GM12878 (cell line): ENCODE results near the gene PLB1. TPM values are rescaled to one million over a fixed set of nuclear protein-coding genes. Genes with fewer than 3 reads are reported as not detected.

Experiments
- ATAC-seq: fragments of 200-7000 bp; cut with Tn5 transposase; 3 replicates; pipeline ENCODE4 v1.9.1; 2020; ENCODE audit warnings: mild to moderate bottlenecking, moderate library complexity
- BruUV-seq: library from RNA; stranded (reverse); fragments of 400-500 nt; replicated peaks from 2 replicates; lab custom pipeline; 2021; lab: Mats Ljungman, UMichigan
- CTCF ChIA-PET: fragments of 300-600 bp; sonication (Branson Sonifier 250); formaldehyde crosslinking; extraction: SDS; loops from one replicate; lab custom pipeline; 2021; ENCODE audit warnings: inconsistent platforms; lab: Yijun Ruan, JAX
- POLR2A ChIA-PET: fragments of 350-600 bp; formaldehyde crosslinking; extraction: SDS; loops from one replicate; lab custom pipeline; 2021; ENCODE audit warnings: inconsistent platforms; lab: Charles Lee
- RAD21 ChIA-PET: fragments of 300-600 bp; sonication (Branson Sonifier 250); formaldehyde crosslinking; loops from one replicate; lab custom pipeline; 2023; ENCODE audit warnings: antibody characterized with exemption; ENCODE audit not compliant: unreplicated experiment; lab: Charles Lee
- SMC1A ChIA-PET: fragments of 300-600 bp; sonication (Branson Sonifier 250); formaldehyde crosslinking; loops from one replicate; lab custom pipeline; 2023; ENCODE audit not compliant: unreplicated experiment, uncharacterized antibody; lab: Charles Lee
- DNase-seq: peaks from one replicate; pipeline ENCODE4 v3.0.0-alpha.2; 2011; ENCODE audit warnings: low read depth, low spot score
- FAIRE-seq: peaks from 3 replicates; lab custom pipeline; 2011; peaks lifted over from hg19 to GRCh38; lab: Jason Lieb, UNC
- H2AFZ ChIP-seq: 2 replicates; pipeline ENCODE4 v1.6.0; 2011; ENCODE audit warnings: low read depth, low read length, control low read depth; ENCODE audit not compliant: control insufficient read depth
- H3K27ac ChIP-seq: 2 replicates; pipeline ENCODE4 v1.5.1; 2011; ENCODE audit warnings: control low read depth; ENCODE audit not compliant: control insufficient read depth, insufficient read depth
- H3K27me3 ChIP-seq, 2 experiments: replicated peaks in 1 of 2; 2 replicates each; pipeline versions ENCODE4 v1.6.0 to v1.6.1; 2011; ENCODE audit warnings: low read length in 1 of 2; ENCODE audit not compliant: control insufficient read depth in 2 of 2, insufficient read depth in 2 of 2
- H3K36me3 ChIP-seq, 2 experiments: 2 replicates each; pipeline ENCODE4 v1.5.1; 2011; ENCODE audit warnings: low read length in 1 of 2; ENCODE audit not compliant: control insufficient read depth in 2 of 2, insufficient read depth in 2 of 2
- H3K4me1 ChIP-seq: 2 replicates; pipeline ENCODE4 v1.6.1; 2011; ENCODE audit warnings: mild to moderate bottlenecking, low read length, moderate library complexity, mixed read lengths; ENCODE audit not compliant: control insufficient read depth, insufficient read depth
- H3K4me2 ChIP-seq: 2 replicates; pipeline ENCODE4 v1.6.0; 2011; ENCODE audit warnings: control low read depth; ENCODE audit not compliant: control insufficient read depth, insufficient read depth
- H3K4me3 ChIP-seq: fragments of 200-600 bp; sonication (generic); 2 replicates; pipeline ENCODE4 v1.5.1; 2016
- H3K79me2 ChIP-seq: 2 replicates; pipeline ENCODE4 v1.6.0; 2011; ENCODE audit warnings: low read length; ENCODE audit not compliant: control insufficient read depth, insufficient read depth
- H3K9ac ChIP-seq: 2 replicates; pipeline ENCODE4 v1.8.0; 2011; ENCODE audit warnings: low read length, control low read depth, mixed read lengths; ENCODE audit not compliant: control insufficient read depth, insufficient read depth
- H3K9me3 ChIP-seq: replicated peaks from 3 replicates; pipeline ENCODE4 v1.5.1; 2011; ENCODE audit warnings: mild to moderate bottlenecking, low read length; ENCODE audit not compliant: control insufficient read depth, insufficient read depth
- H4K20me1 ChIP-seq: 2 replicates; pipeline ENCODE4 v1.6.0; 2011; ENCODE audit not compliant: control insufficient read depth, insufficient read depth
- CBFB ChIP-seq: IDR thresholded peaks from 2 replicates; pipeline ENCODE4 v1.6.1; 2016; ENCODE audit warnings: antibody characterized with exemption, low read depth
- ESRRA ChIP-seq: IDR thresholded peaks from 2 replicates; pipeline ENCODE4 v1.6.1; 2012; ENCODE audit warnings: mild to moderate bottlenecking, low read length, improper control_type of control experiment
- HDGF ChIP-seq: fragments of 450-650 bp; IDR thresholded peaks from 2 replicates; pipeline ENCODE4 v1.6.1; 2016; ENCODE audit warnings: antibody characterized with exemption
- JUND ChIP-seq: IDR thresholded peaks from 2 replicates; pipeline ENCODE4 v1.6.1; 2012; ENCODE audit warnings: low read depth, mild to moderate bottlenecking, low read length, improper control_type of control experiment, moderate library complexity
- KDM1A ChIP-seq: fragments of 200-600 bp; sonication (generic); IDR thresholded peaks from 2 replicates; pipeline ENCODE4 v1.6.1; 2016; ENCODE audit warnings: borderline replicate concordance
- MEF2B ChIP-seq: fragments of 450-650 bp; IDR thresholded peaks from 2 replicates; pipeline ENCODE4 v1.6.1; 2018; ENCODE audit warnings: mild to moderate bottlenecking, moderate library complexity; ENCODE audit not compliant: partially characterized antibody, poor library complexity, severe bottlenecking
- NFIC ChIP-seq: IDR thresholded peaks from 2 replicates; pipeline ENCODE4 v1.6.1; 2012; ENCODE audit warnings: low read depth, mild to moderate bottlenecking, inconsistent platforms, low read length, moderate library complexity
- PML ChIP-seq: IDR thresholded peaks from 2 replicates; pipeline ENCODE4 v1.6.1; 2012; ENCODE audit warnings: low read length, inconsistent platforms
- POU2F2 ChIP-seq: IDR thresholded peaks from 3 replicates; pipeline ENCODE4 v1.6.1; 2011; ENCODE audit warnings: low read depth, mild to moderate bottlenecking, low read length, borderline replicate concordance
- SREBF2 ChIP-seq: IDR thresholded peaks from 2 replicates; pipeline ENCODE4 v1.6.1; 2012; ENCODE audit warnings: mild to moderate bottlenecking, low read length
- TARDBP ChIP-seq: IDR thresholded peaks from 2 replicates; pipeline ENCODE4 v1.6.1; 2016; ENCODE audit warnings: borderline replicate concordance
- TCF3 ChIP-seq: IDR thresholded peaks from 2 replicates; pipeline ENCODE4 v1.6.1; 2012; ENCODE audit warnings: low read depth, mild to moderate bottlenecking, low read length, borderline replicate concordance; ENCODE audit not compliant: insufficient read depth
- in situ Hi-C: fragments of 300-500 bp; cut with MboI; formaldehyde crosslinking; loops from 9 replicates; pipeline ENCODE4 v1.14.3; 2018; ENCODE audit warnings: mixed read lengths
- intact Hi-C: fragments of 100-400 bp; cut with micrococcal nuclease; formaldehyde crosslinking; loops from one replicate; pipeline ENCODE4 v1.14.2; 2022; ENCODE audit not compliant: unreplicated experiment
- polyA plus RNA-seq, 11 experiments: library from polyadenylated mRNA; depleted of rRNA in 4 of 11; unstranded in 6 of 11; stranded (reverse) in 5 of 11; fragments of >200 nt; fragmentation: Nextera tagmentation in 4 of 11; fragmentation: Illumina TruSeq in 1 of 11; extraction: Ambion mirVana in 4 of 11; extraction: Trizol in 1 of 11; gene quantifications; 1 replicate in 1 of 11; 2 replicates in 10 of 11; pipeline versions ENCODE4 v1.2.1 to v1.2.3, GENCODE V29; 2011 to 2016; ENCODE audit warnings: inconsistent platforms in 2 of 11, missing spikeins in 2 of 11, low read depth in 1 of 11
- total RNA-seq, 4 experiments: library from RNA; depleted of rRNA in 3 of 4; stranded (reverse); fragments of >200 nt in 3 of 4; fragmentation: Illumina TruSeq in 1 of 4; extraction: Trizol in 1 of 4; gene quantifications; 2 replicates each; pipeline versions ENCODE4 v1.2.1 to v1.2.3, GENCODE V29; 2013 to 2021
- TF ChIP-seq, protein P1 (sequence below): fragments of 450-650 bp; IDR thresholded peaks from 2 replicates; pipeline ENCODE4 v1.6.1; 2016; ENCODE audit warnings: mild to moderate bottlenecking, moderate library complexity, borderline replicate concordance
- TF ChIP-seq, protein P2 (sequence below): fragments of 450-650 bp; IDR thresholded peaks from 2 replicates; pipeline ENCODE4 v1.6.1; 2016; ENCODE audit warnings: mild to moderate bottlenecking
- TF ChIP-seq, protein P3 (sequence below): fragments of 450-650 bp; IDR thresholded peaks from 2 replicates; pipeline ENCODE4 v1.6.1; 2017; ENCODE audit warnings: mild to moderate bottlenecking, moderate library complexity

The PLB1 gene
- total and polyA plus RNA-seq, 10 of the 15 experiments (the other 5 are each of a cell fraction or from before 2014, with no cell fraction given): 0.03 to 0.49 (median 0.28) TPM

DNA sequence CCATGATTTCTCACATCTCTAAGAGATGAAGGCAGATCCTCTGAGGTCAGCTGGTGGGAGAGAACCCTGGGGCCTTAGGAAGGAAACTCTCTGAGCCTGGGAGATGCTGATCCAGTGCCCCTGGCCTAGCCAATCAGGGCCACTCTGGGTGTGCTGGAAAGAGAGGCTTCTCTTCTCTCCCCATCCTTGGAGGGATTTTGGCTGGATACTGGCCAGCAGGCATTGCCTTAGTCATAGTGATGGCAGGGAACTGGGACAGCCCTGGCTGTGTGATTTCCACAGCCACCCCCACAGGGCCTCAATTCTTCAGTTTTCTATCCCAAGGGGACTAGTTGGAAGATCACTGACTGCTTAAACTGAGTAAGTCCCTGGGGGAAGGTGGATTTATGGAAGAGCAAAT lies 26.6 kb upstream of the PLB1 start:
- Histone ChIP-seq H3K9me3 (no peaks in the 10 kb centered on the region), H3K79me2 (no peaks in the 10 kb centered on the region), H3K4me2 (no peak overlapping the region), H2AFZ (no peak overlapping the region), H3K4me3 (no peak overlapping the region), H4K20me1 (no peaks in the 10 kb centered on the region), H3K27ac (no peak overlapping the region), H3K9ac (no peak overlapping the region), H3K4me1 (no peaks in the 10 kb centered on the region), H3K36me3 (no peaks in the 10 kb centered on the region), H3K27me3 (no peaks in the 10 kb centered on the region; a peak in 1 of 4 replicates)
- intact Hi-C loops (no loop called here), in situ Hi-C loops (no loop called here)
- POLR2A ChIA-PET: no interaction called here
- SMC1A ChIA-PET: no interaction called here
- no peak for ATAC-seq
- CTCF ChIA-PET: no interaction called here
- DNase-seq: no peak
- no TSS peak for BruUV-seq
- FAIRE-seq: no peak
- RAD21 ChIA-PET: no interaction called here
- TF ChIP-seq PML (no peak), TCF3 (no peak), NFIC (no peak), ESRRA (no peak), SREBF2 (no peak), HDGF (no peak), JUND (no peak), MEF2B (no peak), TARDBP (no peak), KDM1A (no peak), CBFB (no peak), POU2F2 (no peak)
- TF ChIP-seq, protein P1, sequence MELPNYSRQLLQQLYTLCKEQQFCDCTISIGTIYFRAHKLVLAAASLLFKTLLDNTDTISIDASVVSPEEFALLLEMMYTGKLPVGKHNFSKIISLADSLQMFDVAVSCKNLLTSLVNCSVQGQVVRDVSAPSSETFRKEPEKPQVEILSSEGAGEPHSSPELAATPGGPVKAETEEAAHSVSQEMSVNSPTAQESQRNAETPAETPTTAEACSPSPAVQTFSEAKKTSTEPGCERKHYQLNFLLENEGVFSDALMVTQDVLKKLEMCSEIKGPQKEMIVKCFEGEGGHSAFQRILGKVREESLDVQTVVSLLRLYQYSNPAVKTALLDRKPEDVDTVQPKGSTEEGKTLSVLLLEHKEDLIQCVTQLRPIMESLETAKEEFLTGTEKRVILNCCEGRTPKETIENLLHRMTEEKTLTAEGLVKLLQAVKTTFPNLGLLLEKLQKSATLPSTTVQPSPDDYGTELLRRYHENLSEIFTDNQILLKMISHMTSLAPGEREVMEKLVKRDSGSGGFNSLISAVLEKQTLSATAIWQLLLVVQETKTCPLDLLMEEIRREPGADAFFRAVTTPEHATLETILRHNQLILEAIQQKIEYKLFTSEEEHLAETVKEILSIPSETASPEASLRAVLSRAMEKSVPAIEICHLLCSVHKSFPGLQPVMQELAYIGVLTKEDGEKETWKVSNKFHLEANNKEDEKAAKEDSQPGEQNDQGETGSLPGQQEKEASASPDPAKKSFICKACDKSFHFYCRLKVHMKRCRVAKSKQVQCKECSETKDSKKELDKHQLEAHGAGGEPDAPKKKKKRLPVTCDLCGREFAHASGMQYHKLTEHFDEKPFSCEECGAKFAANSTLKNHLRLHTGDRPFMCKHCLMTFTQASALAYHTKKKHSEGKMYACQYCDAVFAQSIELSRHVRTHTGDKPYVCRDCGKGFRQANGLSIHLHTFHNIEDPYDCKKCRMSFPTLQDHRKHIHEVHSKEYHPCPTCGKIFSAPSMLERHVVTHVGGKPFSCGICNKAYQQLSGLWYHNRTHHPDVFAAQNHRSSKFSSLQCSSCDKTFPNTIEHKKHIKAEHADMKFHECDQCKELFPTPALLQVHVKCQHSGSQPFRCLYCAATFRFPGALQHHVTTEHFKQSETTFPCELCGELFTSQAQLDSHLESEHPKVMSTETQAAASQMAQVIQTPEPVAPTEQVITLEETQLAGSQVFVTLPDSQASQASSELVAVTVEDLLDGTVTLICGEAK: no peak
- TF ChIP-seq, protein P2, sequence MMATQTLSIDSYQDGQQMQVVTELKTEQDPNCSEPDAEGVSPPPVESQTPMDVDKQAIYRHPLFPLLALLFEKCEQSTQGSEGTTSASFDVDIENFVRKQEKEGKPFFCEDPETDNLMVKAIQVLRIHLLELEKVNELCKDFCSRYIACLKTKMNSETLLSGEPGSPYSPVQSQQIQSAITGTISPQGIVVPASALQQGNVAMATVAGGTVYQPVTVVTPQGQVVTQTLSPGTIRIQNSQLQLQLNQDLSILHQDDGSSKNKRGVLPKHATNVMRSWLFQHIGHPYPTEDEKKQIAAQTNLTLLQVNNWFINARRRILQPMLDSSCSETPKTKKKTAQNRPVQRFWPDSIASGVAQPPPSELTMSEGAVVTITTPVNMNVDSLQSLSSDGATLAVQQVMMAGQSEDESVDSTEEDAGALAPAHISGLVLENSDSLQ: no peak
- TF ChIP-seq, protein P3, sequence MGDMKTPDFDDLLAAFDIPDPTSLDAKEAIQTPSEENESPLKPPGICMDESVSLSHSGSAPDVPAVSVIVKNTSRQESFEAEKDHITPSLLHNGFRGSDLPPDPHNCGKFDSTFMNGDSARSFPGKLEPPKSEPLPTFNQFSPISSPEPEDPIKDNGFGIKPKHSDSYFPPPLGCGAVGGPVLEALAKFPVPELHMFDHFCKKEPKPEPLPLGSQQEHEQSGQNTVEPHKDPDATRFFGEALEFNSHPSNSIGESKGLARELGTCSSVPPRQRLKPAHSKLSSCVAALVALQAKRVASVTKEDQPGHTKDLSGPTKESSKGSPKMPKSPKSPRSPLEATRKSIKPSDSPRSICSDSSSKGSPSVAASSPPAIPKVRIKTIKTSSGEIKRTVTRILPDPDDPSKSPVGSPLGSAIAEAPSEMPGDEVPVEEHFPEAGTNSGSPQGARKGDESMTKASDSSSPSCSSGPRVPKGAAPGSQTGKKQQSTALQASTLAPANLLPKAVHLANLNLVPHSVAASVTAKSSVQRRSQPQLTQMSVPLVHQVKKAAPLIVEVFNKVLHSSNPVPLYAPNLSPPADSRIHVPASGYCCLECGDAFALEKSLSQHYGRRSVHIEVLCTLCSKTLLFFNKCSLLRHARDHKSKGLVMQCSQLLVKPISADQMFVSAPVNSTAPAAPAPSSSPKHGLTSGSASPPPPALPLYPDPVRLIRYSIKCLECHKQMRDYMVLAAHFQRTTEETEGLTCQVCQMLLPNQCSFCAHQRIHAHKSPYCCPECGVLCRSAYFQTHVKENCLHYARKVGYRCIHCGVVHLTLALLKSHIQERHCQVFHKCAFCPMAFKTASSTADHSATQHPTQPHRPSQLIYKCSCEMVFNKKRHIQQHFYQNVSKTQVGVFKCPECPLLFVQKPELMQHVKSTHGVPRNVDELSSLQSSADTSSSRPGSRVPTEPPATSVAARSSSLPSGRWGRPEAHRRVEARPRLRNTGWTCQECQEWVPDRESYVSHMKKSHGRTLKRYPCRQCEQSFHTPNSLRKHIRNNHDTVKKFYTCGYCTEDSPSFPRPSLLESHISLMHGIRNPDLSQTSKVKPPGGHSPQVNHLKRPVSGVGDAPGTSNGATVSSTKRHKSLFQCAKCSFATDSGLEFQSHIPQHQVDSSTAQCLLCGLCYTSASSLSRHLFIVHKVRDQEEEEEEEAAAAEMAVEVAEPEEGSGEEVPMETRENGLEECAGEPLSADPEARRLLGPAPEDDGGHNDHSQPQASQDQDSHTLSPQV: no peak
